Activated CD8-positive, alpha-beta T cell treated with anti-CD3 and anti-CD28 coated beads for 36 hours (primary cell): ENCODE measurements around the gene HEY2. TPM values are rescaled to one million over a fixed set of nuclear protein-coding genes. Genes with fewer than 3 reads are reported as not detected.
"Not testable (repeated sequence)": the region's sequence is repeated elsewhere in the genome, so short reads cannot be mapped to it uniquely, and the experiment has no call there.

Experiments used
- ATAC-seq: fragments of 200-7000 bp; cut with Tn5 transposase; one replicate; pipeline ENCODE4 v1.10.0; 2021; ENCODE audit warnings: mild to moderate bottlenecking, moderate library complexity
- CTCF ChIA-PET: fragments of 350-600 bp; sonication (Branson Sonifier 250); formaldehyde crosslinking; loops from one replicate; lab custom pipeline; 2021; ENCODE audit warnings: antibody characterized with exemption; lab: Charles Lee
- POLR2A ChIA-PET: fragments of 350-600 bp; sonication (Branson Sonifier 250); formaldehyde crosslinking; loops from one replicate; lab custom pipeline; 2021; ENCODE audit warnings: antibody characterized with exemption; lab: Charles Lee
- DNase-seq: peaks from one replicate; pipeline ENCODE4 v3.0.0-alpha.2; 2020
- H3K27ac Mint-ChIP-seq: one replicate; pipeline ENCODE4 v1.8.0; 2021; ENCODE audit warnings: mild to moderate bottlenecking, mixed read lengths
- H3K27me3 Mint-ChIP-seq: one replicate; pipeline ENCODE4 v1.8.0; 2021; ENCODE audit warnings: mixed read lengths
- H3K36me3 Mint-ChIP-seq: one replicate; pipeline ENCODE4 v1.8.0; 2021; ENCODE audit warnings: low read depth, mixed read lengths
- H3K4me1 Mint-ChIP-seq: one replicate; pipeline ENCODE4 v1.8.0; 2021; ENCODE audit warnings: low read depth, mixed read lengths
- H3K4me3 Mint-ChIP-seq: one replicate; pipeline ENCODE4 v1.8.0; 2021; ENCODE audit warnings: mild to moderate bottlenecking, moderate library complexity, mixed read lengths
- H3K9me3 Mint-ChIP-seq: one replicate; pipeline ENCODE4 v1.8.0; 2021; ENCODE audit warnings: mixed read lengths
- intact Hi-C: fragments of 100-400 bp; cut with micrococcal nuclease; formaldehyde crosslinking; loops from one replicate; pipeline ENCODE4 v1.10.0; 2022
- total RNA-seq, 2 experiments: library from RNA; stranded (reverse); gene quantifications; one replicate each; pipeline ENCODE4 v1.2.3, GENCODE V29; 2021
- TF ChIP-seq, protein P1 (sequence below): fragments of 200-600 bp; IDR thresholded peaks from one replicate; pipeline ENCODE4 v1.8.0; 2022; ENCODE audit warnings: antibody characterized with exemption, mild to moderate bottlenecking

The HEY2 gene
- total RNA-seq, 2 experiments from 2014 or later = not detected

DNA sequence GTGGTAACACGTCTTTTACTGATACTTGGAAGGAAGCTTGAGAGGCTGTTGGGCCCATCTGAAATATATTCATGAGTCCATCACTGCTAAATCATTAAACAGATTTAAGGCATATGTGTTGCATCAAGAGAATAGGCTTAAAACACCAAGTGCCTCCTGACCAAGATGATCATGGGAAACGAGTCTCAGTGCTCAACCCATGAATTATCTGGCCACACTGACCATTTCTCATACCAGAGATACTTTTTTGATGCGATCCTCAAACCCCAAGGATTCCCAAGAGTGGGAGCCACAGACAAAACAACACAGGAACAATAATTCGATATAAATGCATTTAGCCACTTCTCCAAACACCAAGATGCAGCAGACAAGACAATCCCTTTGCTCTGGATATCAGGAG, 17.2 kb downstream of the HEY2 start:
- H3K9me3 Mint-ChIP-seq = no peaks in the 10 kb centered on the region
- no peak for ATAC-seq
- no peak overlapping the region for H3K27ac Mint-ChIP-seq
- TF ChIP-seq, protein P1, sequence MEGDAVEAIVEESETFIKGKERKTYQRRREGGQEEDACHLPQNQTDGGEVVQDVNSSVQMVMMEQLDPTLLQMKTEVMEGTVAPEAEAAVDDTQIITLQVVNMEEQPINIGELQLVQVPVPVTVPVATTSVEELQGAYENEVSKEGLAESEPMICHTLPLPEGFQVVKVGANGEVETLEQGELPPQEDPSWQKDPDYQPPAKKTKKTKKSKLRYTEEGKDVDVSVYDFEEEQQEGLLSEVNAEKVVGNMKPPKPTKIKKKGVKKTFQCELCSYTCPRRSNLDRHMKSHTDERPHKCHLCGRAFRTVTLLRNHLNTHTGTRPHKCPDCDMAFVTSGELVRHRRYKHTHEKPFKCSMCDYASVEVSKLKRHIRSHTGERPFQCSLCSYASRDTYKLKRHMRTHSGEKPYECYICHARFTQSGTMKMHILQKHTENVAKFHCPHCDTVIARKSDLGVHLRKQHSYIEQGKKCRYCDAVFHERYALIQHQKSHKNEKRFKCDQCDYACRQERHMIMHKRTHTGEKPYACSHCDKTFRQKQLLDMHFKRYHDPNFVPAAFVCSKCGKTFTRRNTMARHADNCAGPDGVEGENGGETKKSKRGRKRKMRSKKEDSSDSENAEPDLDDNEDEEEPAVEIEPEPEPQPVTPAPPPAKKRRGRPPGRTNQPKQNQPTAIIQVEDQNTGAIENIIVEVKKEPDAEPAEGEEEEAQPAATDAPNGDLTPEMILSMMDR = no peak
- intact Hi-C loops = no loop called here
- H3K4me3 Mint-ChIP-seq = no peak overlapping the region
- CTCF ChIA-PET = interaction anchor here (1.1 to 5.4 kb wide), 3 partner anchors 13 to 455 kb away, joined by 3 to 50 read pairs (median 6); no protein-coding TSS in a partner anchor
- H3K27me3 Mint-ChIP-seq = peaks cover 16% of the 10 kb centered on the region
- H3K4me1 Mint-ChIP-seq = peaks cover 2% of the 10 kb centered on the region
- no peaks in the 10 kb centered on the region for H3K36me3 Mint-ChIP-seq
- DNase-seq = no peak
- POLR2A ChIA-PET = no interaction called here

DNA sequence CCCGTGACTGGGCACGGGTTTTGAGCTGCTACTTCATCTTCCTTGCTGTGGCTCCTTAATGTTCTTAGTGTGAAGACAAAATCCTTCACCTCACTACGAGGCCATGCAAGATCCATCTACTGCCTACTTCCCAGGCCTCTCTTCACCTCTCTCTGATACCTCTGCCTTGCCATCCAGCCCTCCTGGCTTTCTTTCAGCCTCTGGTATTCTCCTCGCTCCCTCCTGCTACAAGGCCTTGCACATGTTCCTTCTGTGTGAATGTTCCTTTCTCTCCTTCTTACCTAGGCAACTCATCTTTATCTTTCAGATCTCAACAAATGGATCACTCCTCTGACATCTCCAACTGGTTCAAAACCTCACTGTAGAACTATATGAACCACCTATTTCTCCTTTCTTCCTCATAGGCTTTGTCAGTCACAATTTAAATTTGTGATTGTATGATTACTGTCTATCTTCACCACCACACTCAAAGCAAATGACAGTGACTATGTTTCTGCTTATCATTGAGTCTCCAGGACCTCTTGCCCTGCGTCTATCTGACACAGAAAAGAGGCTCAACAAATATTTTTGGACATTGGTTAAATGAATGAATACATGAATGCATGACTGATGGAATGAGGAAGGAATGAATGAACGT, 19.8 kb downstream of the HEY2 start:
- intact Hi-C loops = loop anchor here (1.0 kb wide), 1 partner anchor 458 kb away; no protein-coding TSS in a partner anchor
- DNase-seq = no peak
- TF ChIP-seq, protein P1 = no peak
- Mint-ChIP-seq H3K4me1 (peaks cover 7% of the 10 kb centered on the region), H3K27ac (no peak overlapping the region), H3K9me3 (no peaks in the 10 kb centered on the region), H3K4me3 (no peak overlapping the region), H3K27me3 (peaks cover 11% of the 10 kb centered on the region), H3K36me3 (no peaks in the 10 kb centered on the region)
- ChIA-PET POLR2A (no interaction called here), CTCF (interaction anchor here (0.6 to 5.4 kb wide), 6 partner anchors 13 to 457 kb away, joined by 3 to 50 read pairs (median 4); no protein-coding TSS in a partner anchor)
- ATAC-seq = no peak

DNA sequence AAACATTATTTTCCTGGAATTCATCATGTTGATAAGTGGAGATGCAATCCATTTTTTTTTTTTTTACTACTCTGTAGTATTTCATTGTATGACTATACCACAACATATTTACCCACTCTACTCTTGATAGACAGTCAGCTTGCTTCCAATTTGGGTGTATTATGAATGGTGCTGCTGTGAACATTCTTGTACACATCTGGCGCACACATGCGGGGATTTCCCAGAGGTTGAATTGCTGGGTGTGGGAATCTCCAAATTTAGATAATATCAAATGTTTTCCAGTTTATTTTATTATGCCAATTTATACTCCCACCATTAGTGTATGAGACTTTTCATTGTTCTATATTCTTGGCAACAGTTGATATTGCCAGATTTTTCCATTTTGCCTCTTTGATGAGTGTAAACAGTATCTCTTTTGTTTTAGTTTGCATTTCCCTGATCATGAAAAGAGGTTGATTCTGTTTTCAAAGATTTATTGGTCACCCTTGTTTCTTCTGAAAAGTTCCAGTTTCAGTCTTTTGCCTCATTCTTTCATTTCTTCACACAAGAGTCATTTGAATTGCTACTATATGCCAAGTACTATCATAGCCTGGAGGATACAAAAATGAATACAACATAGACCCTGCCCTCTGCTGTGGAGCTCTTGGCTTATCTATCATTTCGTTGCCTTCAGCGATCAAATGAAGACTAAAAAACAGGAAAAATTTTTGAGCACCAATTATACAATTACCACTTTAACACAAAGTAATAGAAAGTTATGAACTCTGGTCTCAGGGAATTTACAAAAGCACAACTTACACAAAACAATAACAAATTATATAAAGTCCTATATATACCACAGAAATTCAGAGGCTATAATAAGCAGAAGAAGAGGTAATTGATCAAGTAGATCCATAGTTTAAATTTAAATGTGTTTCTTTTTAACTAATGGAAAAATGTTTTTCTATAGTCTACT, 24.2 kb downstream of the HEY2 start:
- ChIA-PET POLR2A (no interaction called here), CTCF (interaction anchor here (0.7 kb wide), 1 partner anchor 203 kb away, joined by 3 read pairs; no protein-coding TSS in a partner anchor)
- Mint-ChIP-seq H3K27ac (no peak overlapping the region), H3K9me3 (no peaks in the 10 kb centered on the region), H3K27me3 (no peaks in the 10 kb centered on the region), H3K36me3 (no peaks in the 10 kb centered on the region), H3K4me1 (peaks cover 7% of the 10 kb centered on the region), H3K4me3 (no peak overlapping the region)
- TF ChIP-seq, protein P1 = no peak
- ATAC-seq (peak; percentile 71), DNase-seq (peak; percentile 14)
- intact Hi-C loops = no loop called here

DNA sequence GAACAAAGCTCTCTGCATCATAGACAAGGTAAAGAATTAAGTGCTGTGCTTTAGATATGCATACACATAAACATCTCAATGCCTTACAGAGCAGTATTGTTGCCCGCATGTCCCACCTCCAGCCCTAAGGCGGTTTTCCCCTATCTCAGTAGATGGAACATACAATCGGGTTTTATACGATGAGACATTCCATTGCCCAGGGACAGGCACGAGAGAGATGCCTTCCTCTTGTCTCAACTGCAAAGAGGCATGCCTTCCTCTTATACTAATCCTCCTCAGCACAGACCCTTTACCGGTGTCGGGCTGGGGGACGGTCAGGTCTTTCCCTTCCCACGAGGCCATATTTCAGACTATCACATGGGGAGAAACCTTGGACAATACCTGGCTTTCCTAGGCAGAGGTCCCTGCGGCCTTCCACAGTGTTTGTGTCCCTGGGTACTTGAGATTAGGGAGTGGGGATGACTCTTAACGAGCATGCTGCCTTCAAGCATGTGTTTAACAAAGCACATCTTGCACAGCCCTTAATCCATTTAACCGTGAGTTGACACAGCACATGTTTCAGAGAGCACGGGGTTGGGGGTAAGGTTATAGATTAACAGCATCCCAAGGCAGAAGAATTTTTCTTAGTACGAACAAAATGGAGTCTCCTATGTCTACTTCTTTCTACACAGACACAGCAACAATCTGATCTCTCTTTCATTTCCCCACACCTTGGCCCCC, 26.8 kb downstream of the HEY2 start:
- H3K36me3 Mint-ChIP-seq, ATAC-seq, POLR2A ChIA-PET, H3K9me3 Mint-ChIP-seq, H3K4me1 Mint-ChIP-seq, DNase-seq, H3K27ac Mint-ChIP-seq, H3K4me3 Mint-ChIP-seq, intact Hi-C loops, H3K27me3 Mint-ChIP-seq: not testable (repeated sequence)
- CTCF ChIA-PET = interaction anchor here (8.2 kb wide), 1 partner anchor 180 kb away, joined by 63 read pairs; the partner anchor contains the start of gene HINT3
